ENCODE results near the gene MAP3K5. TPM values are rescaled to one million over a fixed set of nuclear protein-coding genes. Genes with fewer than 3 reads are reported as not detected.

The MAP3K5 gene
- total RNA-seq, 1 donor from 2014 or later = 0.02 TPM

DNA sequence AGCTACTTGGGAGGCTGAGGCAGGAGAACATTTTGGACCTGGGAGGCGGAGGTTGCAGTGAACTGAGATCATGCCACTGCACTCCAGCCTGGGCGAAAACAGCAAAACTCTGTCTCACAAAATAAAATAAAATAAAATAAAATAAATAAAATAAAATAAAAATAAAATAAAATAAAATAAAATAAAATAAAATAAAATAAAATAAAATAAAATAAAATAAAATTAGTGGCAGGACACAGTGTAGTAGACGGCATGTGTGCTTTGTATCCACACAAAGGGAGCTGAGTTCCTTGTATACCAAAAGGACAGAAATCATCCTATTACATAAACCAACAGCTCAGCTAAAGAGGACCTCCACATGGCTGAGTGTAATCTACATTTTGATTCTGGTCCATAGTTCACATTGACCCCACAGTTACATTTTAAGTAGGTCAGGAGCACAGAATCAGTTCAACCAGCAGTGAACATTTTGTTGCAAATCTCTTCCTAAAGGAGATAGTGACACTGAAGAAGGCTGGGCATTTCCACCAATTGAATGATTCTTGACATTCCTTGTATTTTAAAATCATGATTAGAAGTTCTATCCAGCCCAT lies 150.3 kb downstream of the MAP3K5 start:
- H3K27ac ChIP-seq = no peak overlapping the region
- no peak overlapping the region for H2AFZ ChIP-seq (replicated peaks)
- H3K4me1 Mint-ChIP-seq = no peaks in the 10 kb centered on the region
- H3K27me3 ChIP-seq = no peaks in the 10 kb centered on the region
- H3K9ac ChIP-seq = no peak overlapping the region
- no peak overlapping the region for H3K4me2 ChIP-seq
- H4K20me1 ChIP-seq (ENCODE audit: low read depth) = no peaks in the 10 kb centered on the region
- H3K4me3 ChIP-seq = no peak overlapping the region
- no peaks in the 10 kb centered on the region for H3K9me3 ChIP-seq (ENCODE audit: low read depth)
- H3K27me3 Mint-ChIP-seq (ENCODE audit: insufficient read depth, low read depth) = peaks cover 2% of the 10 kb centered on the region
- H3K9me3 Mint-ChIP-seq = no peaks in the 10 kb centered on the region
- TF ChIP-seq, protein P1, sequence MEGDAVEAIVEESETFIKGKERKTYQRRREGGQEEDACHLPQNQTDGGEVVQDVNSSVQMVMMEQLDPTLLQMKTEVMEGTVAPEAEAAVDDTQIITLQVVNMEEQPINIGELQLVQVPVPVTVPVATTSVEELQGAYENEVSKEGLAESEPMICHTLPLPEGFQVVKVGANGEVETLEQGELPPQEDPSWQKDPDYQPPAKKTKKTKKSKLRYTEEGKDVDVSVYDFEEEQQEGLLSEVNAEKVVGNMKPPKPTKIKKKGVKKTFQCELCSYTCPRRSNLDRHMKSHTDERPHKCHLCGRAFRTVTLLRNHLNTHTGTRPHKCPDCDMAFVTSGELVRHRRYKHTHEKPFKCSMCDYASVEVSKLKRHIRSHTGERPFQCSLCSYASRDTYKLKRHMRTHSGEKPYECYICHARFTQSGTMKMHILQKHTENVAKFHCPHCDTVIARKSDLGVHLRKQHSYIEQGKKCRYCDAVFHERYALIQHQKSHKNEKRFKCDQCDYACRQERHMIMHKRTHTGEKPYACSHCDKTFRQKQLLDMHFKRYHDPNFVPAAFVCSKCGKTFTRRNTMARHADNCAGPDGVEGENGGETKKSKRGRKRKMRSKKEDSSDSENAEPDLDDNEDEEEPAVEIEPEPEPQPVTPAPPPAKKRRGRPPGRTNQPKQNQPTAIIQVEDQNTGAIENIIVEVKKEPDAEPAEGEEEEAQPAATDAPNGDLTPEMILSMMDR (IDR thresholded peaks at IDR 0.05) = no peak
- TF ChIP-seq EZH2phosphoT487 (IDR thresholded peaks at IDR 0.05) = no peak
- TF ChIP-seq EZH2 (IDR thresholded peaks at IDR 0.05) = no peak
- H3K4me3 Mint-ChIP-seq = no peak overlapping the region
- H3F3A ChIP-seq (ENCODE audit: low read depth) = no peaks in the 10 kb centered on the region
- H3K36me3 Mint-ChIP-seq = no peaks in the 10 kb centered on the region
- H3K79me2 ChIP-seq (ENCODE audit: low read depth) = no peaks in the 10 kb centered on the region
- no peaks in the 10 kb centered on the region for H3K4me1 ChIP-seq
- no peak overlapping the region for H3K27ac Mint-ChIP-seq
- H3K36me3 ChIP-seq = no peaks in the 10 kb centered on the region
- DNase-seq (ENCODE audit: low spot score) = no peak

DNA sequence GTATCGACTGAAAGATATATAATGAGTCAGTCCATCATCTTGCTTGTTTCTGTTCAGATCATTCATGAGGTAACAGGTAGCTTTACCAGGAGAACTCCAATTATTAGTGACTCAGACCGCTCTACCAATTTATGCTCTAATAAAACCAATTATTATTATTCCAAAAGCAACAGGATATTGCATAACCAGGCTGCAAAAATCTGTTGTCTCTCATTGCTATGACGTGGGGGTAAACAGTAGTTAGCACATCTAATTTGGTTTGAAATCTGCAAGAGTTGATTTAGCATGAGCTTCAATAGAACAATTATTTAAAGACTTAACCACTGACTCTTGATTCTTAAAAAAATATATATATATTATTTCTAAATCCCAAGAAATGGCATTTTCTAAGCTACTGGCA lies 151.1 kb downstream of the MAP3K5 start:
- H3K27ac Mint-ChIP-seq = no peak overlapping the region
- H3K9ac ChIP-seq = no peak overlapping the region
- no peaks in the 10 kb centered on the region for H3F3A ChIP-seq (ENCODE audit: low read depth)

DNA sequence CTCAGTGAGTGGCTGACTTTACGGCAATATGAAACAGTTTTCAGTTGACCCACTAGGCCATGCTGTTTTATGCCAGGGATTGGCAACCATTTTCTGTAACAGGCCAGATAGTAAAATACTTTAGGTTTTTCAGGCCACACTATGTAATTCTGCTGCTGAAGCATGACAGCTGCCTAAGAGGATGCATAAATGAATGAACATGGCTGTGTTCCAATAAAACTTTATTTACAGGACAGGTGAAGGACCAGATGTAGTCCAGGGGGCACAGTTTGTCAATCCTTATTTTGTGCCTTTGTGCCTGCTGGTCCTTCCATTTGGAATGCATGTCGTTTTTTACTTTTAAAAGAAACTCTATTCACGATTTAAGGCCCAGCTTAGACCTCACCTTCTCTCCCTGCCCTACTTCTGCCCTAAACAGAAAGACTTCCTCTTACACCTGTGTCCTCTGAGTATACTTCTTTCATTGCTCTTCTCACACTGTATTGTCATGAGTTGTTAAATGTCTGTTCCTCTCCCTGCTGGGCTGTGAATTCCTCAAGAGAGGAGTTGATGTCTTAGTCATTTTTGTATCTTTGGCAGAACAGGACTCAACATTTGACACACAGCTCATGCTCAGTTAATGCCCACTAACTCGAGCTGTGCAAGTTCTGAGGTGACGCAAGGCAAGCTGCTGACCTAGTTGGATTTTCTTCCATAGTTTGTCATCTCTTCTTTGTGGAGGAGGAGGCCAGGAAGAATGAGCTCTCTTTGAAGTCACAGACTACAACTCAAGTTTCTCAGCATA lies 152.0 kb downstream of the MAP3K5 start:
- no peaks in the 10 kb centered on the region for H3K27me3 ChIP-seq
- Mint-ChIP-seq H3K27me3 (ENCODE audit: insufficient read depth, low read depth) (peaks cover 2% of the 10 kb centered on the region), H3K36me3 (no peaks in the 10 kb centered on the region), H3K9me3 (no peaks in the 10 kb centered on the region), H3K27ac (no peak overlapping the region), H3K4me1 (no peaks in the 10 kb centered on the region), H3K4me3 (no peak overlapping the region)
- H3K27ac ChIP-seq = no peak overlapping the region
- H3K4me3 ChIP-seq = no peak overlapping the region
- no peak overlapping the region for H3K4me2 ChIP-seq
- no peaks in the 10 kb centered on the region for H3K36me3 ChIP-seq
- no peak for TF ChIP-seq EZH2phosphoT487 (IDR thresholded peaks at IDR 0.05)
- no peak for TF ChIP-seq EZH2 (IDR thresholded peaks at IDR 0.05)
- TF ChIP-seq, protein P1 (IDR thresholded peaks at IDR 0.05) = no peak
- H4K20me1 ChIP-seq (ENCODE audit: low read depth) = no peaks in the 10 kb centered on the region
- H3K9ac ChIP-seq = no peak overlapping the region
- no peak overlapping the region for H2AFZ ChIP-seq (replicated peaks)
- H3K79me2 ChIP-seq (ENCODE audit: low read depth) = no peaks in the 10 kb centered on the region
- H3F3A ChIP-seq (ENCODE audit: low read depth) = no peaks in the 10 kb centered on the region
- no peak for DNase-seq (ENCODE audit: low spot score)
- no peaks in the 10 kb centered on the region for H3K9me3 ChIP-seq (ENCODE audit: low read depth)
- H3K4me1 ChIP-seq = no peaks in the 10 kb centered on the region

More for the DNA sequence above, 151.1 kb downstream of the MAP3K5 start:
- no peak for DNase-seq (ENCODE audit: low spot score)
- no peaks in the 10 kb centered on the region for H4K20me1 ChIP-seq (ENCODE audit: low read depth)
- Mint-ChIP-seq H3K4me1 (no peaks in the 10 kb centered on the region), H3K27me3 (ENCODE audit: insufficient read depth, low read depth) (peaks cover 2% of the 10 kb centered on the region), H3K36me3 (no peaks in the 10 kb centered on the region), H3K4me3 (no peak overlapping the region), H3K9me3 (no peaks in the 10 kb centered on the region)
- no peaks in the 10 kb centered on the region for H3K79me2 ChIP-seq (ENCODE audit: low read depth)
- no peak overlapping the region for H3K27ac ChIP-seq
- no peak overlapping the region for H2AFZ ChIP-seq (replicated peaks)
- H3K4me1 ChIP-seq = no peaks in the 10 kb centered on the region
- H3K9me3 ChIP-seq (ENCODE audit: low read depth) = no peaks in the 10 kb centered on the region
- no peaks in the 10 kb centered on the region for H3K27me3 ChIP-seq
- no peak overlapping the region for H3K4me2 ChIP-seq
- no peaks in the 10 kb centered on the region for H3K36me3 ChIP-seq
- TF ChIP-seq EZH2 (IDR thresholded peaks at IDR 0.05) (no peak), EZH2phosphoT487 (IDR thresholded peaks at IDR 0.05) (no peak)
- no peak overlapping the region for H3K4me3 ChIP-seq

DNA sequence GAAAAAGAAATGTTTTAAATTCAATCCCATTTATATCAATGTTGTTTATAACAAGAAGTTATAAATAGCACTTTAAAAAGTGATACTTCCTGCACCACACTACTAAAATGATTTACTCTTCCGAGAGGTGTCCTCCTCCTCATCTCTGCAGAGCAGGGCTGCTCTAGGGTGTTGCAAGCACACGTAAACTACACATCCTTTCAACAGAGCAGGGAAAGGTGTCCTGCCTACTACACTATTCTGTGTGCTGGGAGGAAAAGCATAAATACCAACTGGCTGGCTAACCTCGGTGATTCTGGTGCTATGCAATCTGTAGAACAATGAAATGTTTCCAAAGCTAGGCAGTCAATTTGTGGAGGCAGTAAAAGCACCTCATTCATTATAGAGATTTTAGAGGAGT lies 152.6 kb downstream of the MAP3K5 start:
- H3K9me3 ChIP-seq (ENCODE audit: low read depth) = no peaks in the 10 kb centered on the region
- no peak for DNase-seq (ENCODE audit: low spot score)
- no peak overlapping the region for H2AFZ ChIP-seq (replicated peaks)
- H3K9ac ChIP-seq = no peak overlapping the region
- no peaks in the 10 kb centered on the region for H3K36me3 ChIP-seq
- H3K27me3 Mint-ChIP-seq (ENCODE audit: insufficient read depth, low read depth) = peaks cover 2% of the 10 kb centered on the region
- no peak overlapping the region for H3K4me3 ChIP-seq
- no peaks in the 10 kb centered on the region for H3F3A ChIP-seq (ENCODE audit: low read depth)
- H3K27me3 ChIP-seq = no peaks in the 10 kb centered on the region
- H3K4me1 Mint-ChIP-seq = no peaks in the 10 kb centered on the region
- H3K9me3 Mint-ChIP-seq = no peaks in the 10 kb centered on the region
- TF ChIP-seq, protein P1 (IDR thresholded peaks at IDR 0.05) = no peak
- TF ChIP-seq EZH2 (IDR thresholded peaks at IDR 0.05) (no peak), EZH2phosphoT487 (IDR thresholded peaks at IDR 0.05) (no peak)
- H3K27ac ChIP-seq = no peak overlapping the region
- H3K79me2 ChIP-seq (ENCODE audit: low read depth) = no peaks in the 10 kb centered on the region
- H3K27ac Mint-ChIP-seq = no peak overlapping the region
- H4K20me1 ChIP-seq (ENCODE audit: low read depth) = no peaks in the 10 kb centered on the region
- H3K4me3 Mint-ChIP-seq = no peak overlapping the region
- H3K4me2 ChIP-seq = no peak overlapping the region
- no peaks in the 10 kb centered on the region for H3K4me1 ChIP-seq
- no peaks in the 10 kb centered on the region for H3K36me3 Mint-ChIP-seq
